ENCODE data around the gene SLC2A4RG. TPM values are rescaled to one million over a fixed set of nuclear protein-coding genes. Genes with fewer than 3 reads are reported as not detected.

SLC2A4RG gene
- total RNA-seq, 1 donor from 2014 or later: 69.6 TPM

- H3K27me3 Mint-ChIP-seq (ENCODE audit: unreplicated experiment): peaks cover 12% of the 10 kb centered on the region
- no peak for DNase-seq (ENCODE audit: low spot score)
Measured at GRCh38 chr20:63746751-63747315, 7.3 kb downstream of the SLC2A4RG start.

GRCh38 chr20:63747622-63748069 is 8.1 kb downstream of the SLC2A4RG start:
- TF ChIP-seq, protein P1, sequence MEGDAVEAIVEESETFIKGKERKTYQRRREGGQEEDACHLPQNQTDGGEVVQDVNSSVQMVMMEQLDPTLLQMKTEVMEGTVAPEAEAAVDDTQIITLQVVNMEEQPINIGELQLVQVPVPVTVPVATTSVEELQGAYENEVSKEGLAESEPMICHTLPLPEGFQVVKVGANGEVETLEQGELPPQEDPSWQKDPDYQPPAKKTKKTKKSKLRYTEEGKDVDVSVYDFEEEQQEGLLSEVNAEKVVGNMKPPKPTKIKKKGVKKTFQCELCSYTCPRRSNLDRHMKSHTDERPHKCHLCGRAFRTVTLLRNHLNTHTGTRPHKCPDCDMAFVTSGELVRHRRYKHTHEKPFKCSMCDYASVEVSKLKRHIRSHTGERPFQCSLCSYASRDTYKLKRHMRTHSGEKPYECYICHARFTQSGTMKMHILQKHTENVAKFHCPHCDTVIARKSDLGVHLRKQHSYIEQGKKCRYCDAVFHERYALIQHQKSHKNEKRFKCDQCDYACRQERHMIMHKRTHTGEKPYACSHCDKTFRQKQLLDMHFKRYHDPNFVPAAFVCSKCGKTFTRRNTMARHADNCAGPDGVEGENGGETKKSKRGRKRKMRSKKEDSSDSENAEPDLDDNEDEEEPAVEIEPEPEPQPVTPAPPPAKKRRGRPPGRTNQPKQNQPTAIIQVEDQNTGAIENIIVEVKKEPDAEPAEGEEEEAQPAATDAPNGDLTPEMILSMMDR (IDR thresholded peaks at IDR 0.05; ENCODE audit: unreplicated experiment): no peak
- Mint-ChIP-seq H3K27me3 (ENCODE audit: unreplicated experiment) (peaks cover 15% of the 10 kb centered on the region), H3K36me3 (ENCODE audit: low read depth, unreplicated experiment) (peaks cover 19% of the 10 kb centered on the region), H3K4me3 (ENCODE audit: unreplicated experiment) (no peak overlapping the region), H3K9me3 (ENCODE audit: unreplicated experiment) (no peaks in the 10 kb centered on the region), H3K4me1 (ENCODE audit: unreplicated experiment) (no peaks in the 10 kb centered on the region), H3K27ac (ENCODE audit: unreplicated experiment) (no peak overlapping the region)
- no peak for DNase-seq (ENCODE audit: low spot score)

More at GRCh38 chr20:63746751-63747315, 7.3 kb downstream of the SLC2A4RG start:
- Mint-ChIP-seq H3K36me3 (ENCODE audit: low read depth, unreplicated experiment) (peaks cover 19% of the 10 kb centered on the region), H3K4me3 (ENCODE audit: unreplicated experiment) (no peak overlapping the region), H3K27ac (ENCODE audit: unreplicated experiment) (no peak overlapping the region), H3K4me1 (ENCODE audit: unreplicated experiment) (no peaks in the 10 kb centered on the region), H3K9me3 (ENCODE audit: unreplicated experiment) (no peaks in the 10 kb centered on the region)
- TF ChIP-seq, protein P1 (IDR thresholded peaks at IDR 0.05; ENCODE audit: unreplicated experiment): no peak

- no peak for DNase-seq (ENCODE audit: low spot score)
- Mint-ChIP-seq H3K9me3 (ENCODE audit: unreplicated experiment) (no peaks in the 10 kb centered on the region), H3K4me3 (ENCODE audit: unreplicated experiment) (no peak overlapping the region), H3K27me3 (ENCODE audit: unreplicated experiment) (peaks cover 19% of the 10 kb centered on the region), H3K36me3 (ENCODE audit: low read depth, unreplicated experiment) (peaks cover 19% of the 10 kb centered on the region), H3K27ac (ENCODE audit: unreplicated experiment) (no peak overlapping the region), H3K4me1 (ENCODE audit: unreplicated experiment) (no peaks in the 10 kb centered on the region)
- TF ChIP-seq, protein P1 (IDR thresholded peaks at IDR 0.05; ENCODE audit: unreplicated experiment): no peak
Measured at GRCh38 chr20:63748070-63748933, 8.7 kb downstream of the SLC2A4RG start.

DNA sequence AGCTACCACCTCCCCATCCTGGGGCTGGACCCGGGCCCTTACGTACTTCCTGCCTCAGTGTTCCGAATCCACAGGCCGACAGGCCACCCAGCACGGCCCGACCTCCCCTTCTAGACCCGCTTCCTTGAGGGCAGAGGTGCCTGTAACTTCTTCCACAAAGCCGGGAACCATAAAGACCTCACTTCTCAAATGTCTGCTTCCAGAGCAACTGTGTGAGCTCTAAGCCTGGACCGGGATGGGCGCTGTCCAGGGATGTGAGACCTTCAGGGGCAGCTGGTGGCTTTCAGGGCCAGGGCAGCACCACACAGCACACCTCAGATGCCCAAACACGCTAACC is 9.3 kb downstream of the SLC2A4RG start:
- H3K9me3 Mint-ChIP-seq (ENCODE audit: unreplicated experiment): no peaks in the 10 kb centered on the region

More for the DNA sequence above, 9.3 kb downstream of the SLC2A4RG start:
- no peaks in the 10 kb centered on the region for H3K4me1 Mint-ChIP-seq (ENCODE audit: unreplicated experiment)
- TF ChIP-seq, protein P1 (IDR thresholded peaks at IDR 0.05; ENCODE audit: unreplicated experiment): no peak
- H3K4me3 Mint-ChIP-seq (ENCODE audit: unreplicated experiment): no peak overlapping the region
- peaks cover 15% of the 10 kb centered on the region for H3K36me3 Mint-ChIP-seq (ENCODE audit: low read depth, unreplicated experiment)
- H3K27ac Mint-ChIP-seq (ENCODE audit: unreplicated experiment): no peak overlapping the region
- DNase-seq (ENCODE audit: low spot score): no peak
- peaks cover 22% of the 10 kb centered on the region for H3K27me3 Mint-ChIP-seq (ENCODE audit: unreplicated experiment)

All from endothelial cell (in vitro differentiated cells).